T-helper 1 cell (primary cell): Measurements from ENCODE around the gene MBNL2.

ENCODE experiments used
- DNase-seq, 5 donors: peaks; one replicate each; pipeline ENCODE4 v3.0.0-alpha.2; 2012 to 2020

MBNL2 gene

GRCh38 chr13:97386801-97387484 lies 164.8 kb downstream of the MBNL2 start:
- peak in 1 of 5 donors; percentile 39 for DNase-seq

GRCh38 chr13:97387485-97387839 lies 165.3 kb downstream of the MBNL2 start:
- DNase-seq = no peak

GRCh38 chr13:97387890-97388289 lies 165.8 kb downstream of the MBNL2 start:
- no peak for DNase-seq

- no peak for DNase-seq
These were observed 166.2 kb downstream of the MBNL2 start for GRCh38 chr13:97388373-97388772.

GRCh38 chr13:97390941-97391600 lies 168.9 kb downstream of the MBNL2 start:
- DNase-seq = no peak

- DNase-seq = no peak
These were observed 169.9 kb downstream of the MBNL2 start for GRCh38 chr13:97392020-97392419.

DNA sequence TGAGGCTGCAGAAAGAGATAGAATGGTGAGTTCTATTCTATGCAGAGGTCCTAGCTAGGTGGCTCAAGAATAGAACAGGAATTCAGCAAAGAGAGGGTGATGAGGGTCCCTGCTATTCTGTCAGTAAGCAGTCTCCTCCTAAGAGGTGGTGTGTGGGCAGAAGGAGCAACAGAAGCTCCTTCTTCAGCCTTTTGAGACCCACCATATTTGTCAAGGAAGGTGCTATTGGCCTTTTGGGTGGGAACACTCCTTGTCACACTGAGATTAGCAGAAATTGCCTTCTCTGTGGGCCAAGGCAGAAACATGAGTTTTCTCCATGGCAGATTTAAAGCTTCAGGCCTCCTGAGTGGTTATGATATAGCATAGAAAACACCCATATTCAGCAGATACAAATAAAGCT lies 172.4 kb downstream of the MBNL2 start:
- DNase-seq = no peak

- no peak for DNase-seq
These were observed 173.5 kb downstream of the MBNL2 start for GRCh38 chr13:97395447-97396136.

- no peak for DNase-seq
These were observed 175.1 kb downstream of the MBNL2 start for GRCh38 chr13:97397267-97397666.

GRCh38 chr13:97401421-97401820 lies 179.3 kb downstream of the MBNL2 start:
- DNase-seq = no peak

GRCh38 chr13:97403893-97404750 lies 182.0 kb downstream of the MBNL2 start:
- no peak for DNase-seq

GRCh38 chr13:97407540-97407939 lies 185.4 kb downstream of the MBNL2 start:
- no peak for DNase-seq

DNA sequence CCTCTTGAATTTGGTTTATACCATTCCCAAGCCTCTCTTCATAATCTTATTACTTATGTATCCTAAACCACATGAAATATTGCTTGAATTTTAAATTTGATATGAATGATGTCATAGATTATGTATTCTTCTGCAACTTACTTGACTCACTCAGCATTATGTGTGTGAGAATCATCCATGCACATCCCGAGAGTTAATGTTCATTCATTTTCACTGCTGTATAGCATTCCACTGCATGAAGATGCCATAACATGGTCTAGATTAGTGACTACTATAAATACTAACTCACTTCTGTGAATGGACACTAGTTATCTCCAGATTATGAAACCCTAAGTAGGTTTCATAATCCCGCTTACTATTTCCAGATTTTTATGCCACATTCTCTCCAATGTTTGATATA lies 186.8 kb downstream of the MBNL2 start:
- DNase-seq = no peak

- no peak for DNase-seq
These were observed 189.9 kb downstream of the MBNL2 start for GRCh38 chr13:97411984-97412383.

DNA sequence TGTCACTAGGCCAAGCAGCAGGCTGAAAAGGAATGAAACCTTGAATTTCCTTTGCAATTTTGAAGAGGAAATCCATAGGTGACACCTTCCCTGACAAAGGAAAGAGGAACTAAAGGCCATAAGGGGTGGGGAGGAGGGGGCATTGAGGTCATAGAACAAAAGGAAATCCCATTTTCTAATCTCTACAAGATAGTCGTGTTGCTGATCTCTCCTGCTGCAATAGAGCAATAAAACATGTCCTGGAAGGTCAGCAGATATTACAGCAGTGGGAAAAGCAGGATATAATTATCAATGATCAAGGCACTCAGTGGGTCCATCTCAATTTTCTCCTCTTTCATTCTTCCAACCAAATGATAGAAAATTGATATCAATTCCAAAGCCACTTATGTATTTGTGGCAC lies 191.6 kb downstream of the MBNL2 start:
- DNase-seq = no peak

DNA sequence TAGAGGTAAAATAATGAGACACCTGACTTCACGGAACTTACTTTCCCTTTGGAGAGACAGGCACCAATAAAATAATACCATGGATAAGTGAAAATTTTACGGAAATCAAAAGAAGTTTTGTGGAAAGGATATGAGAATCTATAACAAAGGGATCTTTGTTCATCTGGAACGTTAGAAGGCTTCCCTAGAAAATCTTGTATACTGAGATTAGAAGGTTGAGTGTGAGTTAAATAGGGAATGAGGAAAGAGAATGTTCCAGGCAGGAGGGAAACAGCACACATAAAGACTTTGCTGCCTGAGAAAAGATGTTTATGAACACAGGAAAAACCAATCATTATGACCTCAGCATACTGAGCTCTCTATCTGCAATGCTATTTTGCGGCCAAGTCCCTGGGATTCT lies 192.3 kb downstream of the MBNL2 start:
- DNase-seq = no peak

DNA sequence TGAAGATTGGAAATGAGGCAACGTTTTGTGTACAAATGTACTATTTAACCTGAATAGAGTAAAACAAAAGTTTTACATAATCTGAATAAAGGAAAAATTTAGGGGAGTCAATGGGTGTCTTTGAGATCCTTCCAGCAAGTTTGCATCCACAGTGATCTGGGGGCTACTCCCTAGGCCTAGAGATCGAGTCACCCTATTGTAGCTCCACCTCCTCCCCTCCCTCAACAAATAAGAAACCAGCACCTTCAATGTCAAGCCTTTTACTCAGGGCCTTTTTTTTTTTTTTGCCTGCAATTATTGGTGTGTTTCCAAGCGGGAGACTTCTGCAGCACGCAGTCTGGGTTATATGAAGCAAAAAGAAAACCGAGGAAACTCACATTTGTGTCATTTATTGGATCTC lies 195.6 kb downstream of the MBNL2 start:
- no peak for DNase-seq

DNA sequence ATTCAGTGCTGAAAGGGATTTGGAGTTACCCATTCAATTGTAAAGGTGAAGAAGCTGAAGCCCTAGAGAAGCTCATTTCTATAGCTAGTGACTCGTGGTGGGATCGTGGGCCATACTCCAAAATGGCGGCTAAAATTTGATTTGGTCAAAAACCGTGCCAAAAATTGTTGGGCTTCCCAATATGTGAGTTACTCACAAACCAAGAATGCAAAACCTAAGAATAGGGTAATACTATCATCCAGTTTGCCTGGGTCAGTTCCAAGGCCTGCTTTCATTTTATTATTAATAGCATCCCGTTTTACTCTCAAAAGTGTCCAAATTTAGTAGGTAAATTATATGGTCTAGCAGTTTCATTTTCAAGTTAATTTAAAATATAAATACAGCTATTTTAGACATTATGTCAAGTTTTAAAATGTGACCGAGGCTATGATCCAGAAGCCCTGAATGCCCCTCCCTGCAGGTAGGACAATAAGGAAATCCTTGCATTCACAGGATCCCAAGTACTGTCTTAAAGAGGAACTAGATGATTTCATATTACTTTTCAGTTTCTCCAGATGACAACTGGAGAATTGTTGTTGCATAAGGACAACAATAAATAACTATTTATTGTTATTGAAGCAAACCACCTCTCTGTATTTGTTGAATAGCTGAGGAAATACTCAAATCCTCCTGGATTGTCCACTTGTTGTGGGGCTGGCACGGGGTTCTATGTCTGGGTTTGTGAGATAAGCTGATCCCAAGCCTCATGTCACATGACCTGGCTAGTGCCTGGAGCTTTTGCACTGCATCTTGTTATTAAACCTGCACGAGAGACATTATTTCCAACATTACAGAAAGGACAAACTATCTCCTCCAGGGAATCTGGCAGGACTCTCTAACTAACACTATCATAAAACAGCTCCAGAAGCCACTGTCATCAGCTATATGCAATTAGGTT lies 200.3 kb downstream of the MBNL2 start:
- no peak for DNase-seq

DNA sequence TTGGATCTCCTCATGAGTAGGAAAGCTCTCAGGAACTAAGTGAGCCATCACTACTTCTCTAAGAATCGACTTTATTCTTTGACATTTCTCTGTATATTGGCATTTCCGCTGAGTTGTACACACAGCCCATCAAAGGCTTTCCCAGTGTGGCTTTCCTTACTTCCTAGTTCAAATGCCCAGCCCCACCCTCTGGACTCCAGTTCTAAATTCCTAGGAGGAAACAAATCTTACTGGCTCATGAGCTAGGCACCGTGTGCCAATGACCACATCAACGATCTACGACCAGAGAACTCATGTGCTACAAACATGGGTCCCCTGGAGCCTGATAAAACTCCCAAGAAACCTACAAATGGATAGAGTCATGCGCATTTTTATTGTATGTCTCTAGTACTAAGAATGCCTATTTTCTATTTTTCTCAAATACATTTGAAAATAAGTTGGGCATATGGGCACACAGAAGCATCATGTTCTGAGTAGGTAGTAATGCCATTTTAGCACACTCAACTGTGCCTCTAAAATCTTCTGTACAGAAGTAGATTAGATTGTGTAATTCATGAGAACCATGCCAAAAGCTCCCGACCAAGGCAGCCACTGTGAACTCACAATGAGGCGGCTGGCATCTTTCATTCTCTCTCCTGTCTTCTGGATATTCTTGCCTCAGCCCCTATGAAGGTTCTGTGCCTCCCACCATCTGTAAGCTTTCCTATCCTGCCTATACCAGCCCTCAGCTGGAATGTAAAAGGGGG lies 201.3 kb downstream of the MBNL2 start:
- no peak for DNase-seq

- no peak for DNase-seq
These were observed 203.5 kb downstream of the MBNL2 start for GRCh38 chr13:97425590-97425989.

DNA sequence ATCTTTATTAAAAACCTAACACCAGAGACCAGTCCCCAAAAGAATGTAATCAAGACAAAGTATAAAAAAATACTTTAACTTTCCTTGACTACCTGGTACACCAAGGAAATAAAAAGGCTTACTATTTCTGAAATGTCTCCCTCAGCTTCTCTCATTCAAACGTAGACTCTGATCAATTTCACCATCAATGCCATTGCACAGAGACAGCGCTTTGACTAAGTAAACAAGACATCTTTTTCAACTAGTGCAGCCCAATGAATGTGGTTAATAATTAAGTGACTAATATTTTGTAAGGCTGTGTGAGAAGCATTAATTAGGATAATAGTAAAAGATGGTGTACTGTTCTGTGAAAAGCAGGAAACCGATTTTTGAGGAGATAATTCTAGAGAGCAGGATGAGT lies 204.6 kb downstream of the MBNL2 start:
- no peak for DNase-seq
